ENCODE data around the gene LRIF1.
"Not testable (repeated sequence)": the region's sequence is repeated elsewhere in the genome, so short reads cannot be mapped to it uniquely, and the experiment has no call there.

LRIF1 gene

GRCh38 chr1:110963691-110964454 lies at the start of gene LRIF1:
Gene LRIF1, minus strand, starts transcription at chr1:110963922. Its CDS starts 234 bp downstream, at chr1:110963688.
- in situ Hi-C loops (cut with HindIII; ENCODE audit: low sequenced_read_pairs) = no loop called here

GRCh38 chr1:111008031-111008430 lies 44.3 kb upstream of the LRIF1 start:
- in situ Hi-C loops (cut with HindIII; ENCODE audit: low sequenced_read_pairs) = no loop called here

GRCh38 chr1:111006556-111006955 lies 42.8 kb upstream of the LRIF1 start:
- in situ Hi-C loops (cut with HindIII; ENCODE audit: low sequenced_read_pairs) = no loop called here

GRCh38 chr1:110999607-111000006 lies 35.9 kb upstream of the LRIF1 start:
- in situ Hi-C loops (cut with HindIII; ENCODE audit: low sequenced_read_pairs) = not testable (repeated sequence)

GRCh38 chr1:110992329-110992728 lies 28.6 kb upstream of the LRIF1 start:
- in situ Hi-C loops (cut with HindIII; ENCODE audit: low sequenced_read_pairs) = not testable (repeated sequence)

GRCh38 chr1:110991295-110991694 lies 27.6 kb upstream of the LRIF1 start:
- in situ Hi-C loops (cut with HindIII; ENCODE audit: low sequenced_read_pairs) = not testable (repeated sequence)

GRCh38 chr1:110990541-110990940 lies 26.8 kb upstream of the LRIF1 start:
- in situ Hi-C loops (cut with HindIII; ENCODE audit: low sequenced_read_pairs) = no loop called here

- in situ Hi-C loops (cut with HindIII; ENCODE audit: low sequenced_read_pairs) = no loop called here
These were observed 22.7 kb upstream of the LRIF1 start for GRCh38 chr1:110986407-110986891.

GRCh38 chr1:110982320-110982719 lies 18.6 kb upstream of the LRIF1 start:
- in situ Hi-C loops (cut with HindIII; ENCODE audit: low sequenced_read_pairs) = no loop called here

- in situ Hi-C loops (cut with HindIII; ENCODE audit: low sequenced_read_pairs) = no loop called here
These were observed 15.4 kb upstream of the LRIF1 start for GRCh38 chr1:110979154-110979553.

GRCh38 chr1:110976089-110976488 lies 12.4 kb upstream of the LRIF1 start:
- in situ Hi-C loops (cut with HindIII; ENCODE audit: low sequenced_read_pairs) = no loop called here

- in situ Hi-C loops (cut with HindIII; ENCODE audit: low sequenced_read_pairs) = no loop called here
These were observed 11.5 kb upstream of the LRIF1 start for GRCh38 chr1:110975265-110975664.

- in situ Hi-C loops (cut with HindIII; ENCODE audit: low sequenced_read_pairs) = no loop called here
These were observed 3.5 kb upstream of the LRIF1 start for GRCh38 chr1:110967256-110967655.

- in situ Hi-C loops (cut with HindIII; ENCODE audit: low sequenced_read_pairs) = no loop called here
These were observed 757 bp upstream of the LRIF1 start for GRCh38 chr1:110964455-110964903.

GRCh38 chr1:110962892-110963690 lies 631 bp downstream of the LRIF1 start:
- in situ Hi-C loops (cut with HindIII; ENCODE audit: low sequenced_read_pairs) = no loop called here

GRCh38 chr1:110961902-110962301 lies 1.8 kb downstream of the LRIF1 start:
- in situ Hi-C loops (cut with HindIII; ENCODE audit: low sequenced_read_pairs) = no loop called here

- in situ Hi-C loops (cut with HindIII; ENCODE audit: low sequenced_read_pairs) = no loop called here
These were observed 2.8 kb downstream of the LRIF1 start for GRCh38 chr1:110960777-110961420.

GRCh38 chr1:110957798-110958197 lies 5.9 kb downstream of the LRIF1 start:
- in situ Hi-C loops (cut with HindIII; ENCODE audit: low sequenced_read_pairs) = no loop called here

GRCh38 chr1:110956586-110956985 lies 7.1 kb downstream of the LRIF1 start:
- in situ Hi-C loops (cut with HindIII; ENCODE audit: low sequenced_read_pairs) = no loop called here

GRCh38 chr1:110953031-110953430 lies 10.7 kb downstream of the LRIF1 start:
- in situ Hi-C loops (cut with HindIII; ENCODE audit: low sequenced_read_pairs) = no loop called here

- in situ Hi-C loops (cut with HindIII; ENCODE audit: low sequenced_read_pairs) = no loop called here
These were observed 11.7 kb downstream of the LRIF1 start for GRCh38 chr1:110952031-110952430.

Data from endothelial cell of hepatic sinusoid (primary cell).